Urothelium cell line (cell line): ENCODE results near the gene TSSK6.

Source experiments
- DNase-seq: peaks from one replicate; pipeline ENCODE4 v3.0.0; 2011; ENCODE audit warnings: low spot score, mixed read lengths
- FAIRE-seq: peaks from 2 replicates; lab custom pipeline; 2011; peaks lifted over from hg19 to GRCh38; lab: Jason Lieb, UNC

Gene TSSK6

DNA sequence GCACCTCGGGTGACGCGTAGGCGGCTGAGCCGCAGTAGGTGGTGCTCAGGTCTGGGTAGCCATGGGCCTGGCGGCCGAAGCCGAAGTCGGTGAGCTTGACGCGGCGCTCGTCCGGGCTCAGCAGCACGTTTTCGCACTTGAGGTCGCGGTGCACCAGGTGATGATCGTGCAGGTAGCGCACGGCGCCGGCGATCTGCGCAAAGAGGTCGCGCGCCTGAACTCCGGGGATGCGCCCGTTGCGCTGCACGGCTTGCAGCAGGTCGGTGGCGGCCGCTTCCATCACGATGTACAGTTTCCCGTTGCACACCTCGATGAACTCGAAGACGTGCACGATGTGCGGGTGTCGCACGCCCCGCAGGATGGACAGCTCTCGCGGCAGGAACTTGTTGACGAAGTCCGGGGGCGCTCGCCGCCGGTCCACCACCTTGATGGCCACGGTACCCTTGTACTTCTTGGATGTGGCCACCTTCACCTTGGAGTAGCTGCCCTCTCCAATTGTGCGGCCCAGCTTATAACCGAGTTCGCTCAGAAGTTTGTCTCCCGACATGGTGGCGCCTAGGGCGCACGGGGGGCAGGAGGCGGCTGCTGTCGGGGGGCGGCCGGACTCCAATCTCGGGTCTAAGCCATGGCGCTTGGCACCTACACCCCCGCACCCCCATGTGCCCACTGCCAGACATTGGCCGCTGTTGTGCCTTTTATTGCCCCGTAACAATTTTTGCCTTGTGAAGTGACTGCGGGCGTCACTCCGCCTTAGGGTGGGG lies at the start of gene TSSK6:
Gene TSSK6, minus strand, starts transcription at position 668 of the 761 bp plus-strand sequence. Its CDS starts 121 bp downstream, at position 547.
- DNase-seq (no peak), FAIRE-seq (no peak)

DNA sequence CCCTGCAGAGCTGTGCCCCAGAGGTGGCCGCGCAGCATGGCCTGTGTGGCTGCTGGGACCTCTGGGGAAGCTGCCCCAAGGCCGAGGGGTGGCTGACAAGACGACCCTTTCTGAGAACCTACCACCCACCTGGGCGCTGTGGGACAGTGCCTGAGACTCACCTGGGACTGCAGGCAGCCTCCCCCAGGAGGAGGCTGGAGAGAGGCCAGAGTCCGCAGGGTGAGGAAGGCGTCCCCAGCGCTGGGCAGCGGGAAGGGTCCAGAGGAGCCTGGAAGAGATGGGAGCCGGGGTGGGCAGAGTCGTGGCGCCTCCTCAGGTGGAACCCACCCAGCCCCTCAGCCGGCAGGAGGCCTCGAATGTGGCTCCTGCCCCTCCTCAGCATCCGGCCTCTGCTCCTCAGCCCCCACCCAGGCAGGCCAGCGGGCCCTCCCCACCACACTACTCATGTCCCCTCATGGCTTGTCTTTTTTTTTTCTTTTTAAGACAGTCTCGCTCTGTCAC lies 48.0 kb upstream of the TSSK6 start:
- FAIRE-seq = no peak

DNA sequence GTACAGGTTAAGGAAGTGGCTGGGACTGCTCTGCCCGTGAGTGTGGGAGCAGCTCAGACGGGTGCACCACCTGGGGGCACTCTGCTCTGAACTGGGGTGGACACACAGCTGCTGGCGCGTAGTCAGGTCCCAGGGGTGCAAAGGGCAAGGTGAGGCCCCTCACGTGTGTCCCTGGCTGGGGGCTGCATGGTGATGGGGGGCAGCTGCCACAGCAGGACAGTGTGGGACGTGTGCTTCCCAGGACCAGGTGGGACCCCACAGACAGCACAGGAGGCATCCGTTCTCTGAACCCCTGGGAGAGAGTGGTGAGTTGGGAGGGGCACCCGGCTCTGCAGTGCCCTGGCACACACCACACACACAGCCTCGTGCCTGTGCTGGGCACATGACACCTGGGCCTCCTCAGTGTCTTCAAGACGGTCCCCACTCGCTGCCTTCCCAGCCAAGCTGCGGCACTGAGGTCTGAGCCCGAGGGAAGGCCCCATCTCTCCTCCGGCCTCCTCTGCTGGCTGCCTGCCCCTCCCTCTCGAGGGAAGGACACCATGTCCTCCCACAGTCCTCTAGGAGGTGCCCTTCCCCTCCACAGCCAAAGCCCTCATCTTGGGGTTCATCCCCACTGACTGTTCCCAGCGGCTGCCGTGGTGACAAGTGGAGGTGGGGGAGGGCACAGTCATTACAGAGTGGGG lies 47.5 kb upstream of the TSSK6 start:
- DNase-seq (no peak), FAIRE-seq (no peak)

More for the DNA sequence above, 48.0 kb upstream of the TSSK6 start:
- no peak for DNase-seq

DNA sequence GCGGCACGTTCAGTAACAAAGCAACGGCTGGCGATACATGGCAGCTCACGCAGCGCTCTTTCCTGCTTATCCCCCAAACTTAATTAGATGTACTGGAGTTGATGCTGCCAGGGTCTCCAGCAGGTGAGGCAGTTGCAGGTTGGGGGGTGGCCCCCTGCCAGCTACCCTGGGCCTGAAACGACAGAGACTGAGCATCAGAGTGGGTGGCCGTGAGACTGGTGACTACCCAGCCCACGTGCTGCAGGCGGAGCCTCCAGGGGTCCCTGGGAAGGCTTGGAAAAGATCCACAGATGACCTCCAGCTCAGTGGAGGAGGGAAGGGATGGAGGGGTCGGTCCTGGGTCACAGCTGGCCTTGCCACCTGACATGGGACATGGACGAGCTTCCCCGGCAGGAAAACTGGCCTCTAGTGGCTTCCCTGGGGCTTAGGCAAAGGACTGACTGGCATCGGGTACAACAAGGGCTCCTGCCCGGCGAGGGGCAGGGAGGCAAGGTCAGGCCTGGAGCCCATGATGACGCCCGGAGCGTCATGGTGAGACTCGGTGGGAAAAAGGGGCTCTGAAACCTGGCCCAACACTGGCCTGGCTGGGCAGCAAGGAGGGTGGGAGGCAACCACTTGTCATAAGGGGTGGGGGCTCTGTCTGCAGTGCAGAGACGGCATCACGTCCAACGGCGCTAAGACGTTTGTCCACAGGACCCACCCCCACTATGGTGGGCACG lies 46.8 kb upstream of the TSSK6 start:
- DNase-seq = no peak
- FAIRE-seq = no peak

DNA sequence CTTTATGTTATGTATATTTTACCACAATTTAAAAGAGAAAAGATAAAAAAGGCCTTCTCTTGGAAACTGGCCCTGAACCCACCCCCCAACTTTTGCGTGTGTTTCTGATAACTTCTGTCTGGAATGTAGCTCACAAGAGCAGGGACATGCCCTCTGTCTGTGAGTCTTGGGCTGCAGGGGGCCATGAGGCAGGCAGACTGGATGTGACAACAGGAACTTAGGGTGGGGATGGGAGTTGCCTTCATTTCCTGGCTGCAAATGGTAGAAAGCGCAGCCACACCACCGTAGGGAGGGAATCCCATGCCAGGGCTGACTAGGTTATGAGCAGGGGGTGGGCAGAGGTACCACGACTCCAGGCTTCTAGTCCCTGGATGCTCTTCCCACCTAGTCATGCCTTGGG lies 44.6 kb upstream of the TSSK6 start:
- DNase-seq (no peak), FAIRE-seq (no peak)

DNA sequence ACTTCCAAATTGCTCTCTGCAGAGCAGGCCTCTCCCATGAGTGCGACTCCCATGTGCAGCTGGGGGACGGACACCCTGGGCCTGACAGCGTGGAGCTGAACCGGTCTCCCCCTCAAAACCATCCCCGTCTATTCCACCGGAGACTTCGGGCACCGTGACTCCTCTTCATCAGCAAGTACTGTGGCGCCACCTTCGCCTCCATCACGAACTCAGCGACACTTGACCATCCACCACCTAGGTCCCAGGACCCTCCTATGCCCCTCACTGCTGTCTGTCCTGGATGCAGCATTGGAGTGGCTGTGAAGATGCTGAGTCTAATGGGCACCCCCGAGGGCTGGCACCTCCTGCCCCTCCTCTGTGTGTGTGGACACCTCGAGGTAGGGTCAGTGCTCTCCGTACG lies 43.3 kb upstream of the TSSK6 start:
- no peak for DNase-seq
- no peak for FAIRE-seq

DNA sequence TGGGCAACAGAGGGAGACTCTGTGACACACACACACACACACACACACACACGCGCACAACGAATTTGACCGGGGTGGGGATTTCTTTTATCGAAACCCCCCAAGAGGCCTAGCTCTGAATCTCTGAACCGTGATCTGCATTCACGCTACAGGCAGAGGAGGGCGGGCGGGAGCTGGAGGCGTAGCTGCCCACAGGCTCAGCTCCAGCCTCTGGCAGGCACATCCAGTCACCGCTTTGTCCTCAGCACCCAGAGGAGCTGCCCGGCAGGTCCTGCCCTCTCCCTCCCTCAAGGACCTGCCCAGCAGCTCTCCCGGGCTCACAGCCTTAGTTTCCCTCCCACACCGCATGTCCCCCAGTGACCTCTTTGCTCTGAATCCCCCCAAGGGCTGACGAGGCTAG lies 42.7 kb upstream of the TSSK6 start:
- FAIRE-seq = no peak

DNA sequence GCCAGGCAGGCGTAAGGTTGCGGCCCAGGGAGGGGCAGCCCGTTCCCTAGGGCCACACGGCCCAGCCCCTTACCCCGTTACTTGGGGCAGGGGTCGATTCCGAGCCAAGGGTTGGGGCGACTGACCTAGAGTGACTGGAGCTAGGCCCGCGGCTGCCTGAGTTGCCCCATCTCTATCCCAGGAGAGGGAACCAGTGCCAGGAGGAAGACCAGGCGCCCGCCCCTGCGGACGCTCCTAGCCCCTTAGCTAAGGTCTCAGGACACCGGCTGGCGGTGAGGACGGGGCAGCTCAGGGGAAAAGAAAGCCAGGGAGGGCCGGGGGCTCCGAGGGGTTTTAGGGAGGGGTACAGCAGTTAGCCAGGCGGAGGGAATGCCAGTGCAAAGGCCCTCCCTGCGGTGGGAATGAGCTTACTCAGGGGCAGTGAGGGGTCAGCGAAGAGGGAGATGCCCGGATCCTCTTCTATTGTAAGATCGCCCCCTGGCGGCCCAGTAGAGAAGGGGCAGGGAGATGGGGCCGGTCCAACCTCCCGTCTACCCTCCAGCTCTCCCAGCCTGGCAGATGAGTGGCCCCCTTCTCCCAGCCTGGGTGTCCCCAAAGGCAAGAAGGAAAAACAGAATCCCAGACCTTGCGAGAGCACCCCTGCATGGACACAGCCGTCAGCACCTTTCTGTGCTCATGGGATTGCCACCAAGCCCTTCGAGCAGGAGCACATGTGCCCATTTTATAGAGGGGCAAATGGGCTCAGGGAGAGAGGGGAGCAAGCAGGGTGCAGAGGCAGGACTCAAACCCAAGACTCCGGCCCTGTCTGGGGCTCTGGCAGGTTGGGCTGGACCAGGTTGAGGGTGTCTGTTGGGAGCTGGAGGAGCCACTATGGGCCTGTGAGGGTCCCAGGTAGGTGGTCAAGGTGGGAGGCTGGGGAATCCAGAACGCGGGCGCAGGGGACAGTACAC lies 39.0 kb upstream of the TSSK6 start:
- DNase-seq (peak; percentile 40), FAIRE-seq (no peak)

More for the DNA sequence above, 42.7 kb upstream of the TSSK6 start:
- DNase-seq = no peak

DNA sequence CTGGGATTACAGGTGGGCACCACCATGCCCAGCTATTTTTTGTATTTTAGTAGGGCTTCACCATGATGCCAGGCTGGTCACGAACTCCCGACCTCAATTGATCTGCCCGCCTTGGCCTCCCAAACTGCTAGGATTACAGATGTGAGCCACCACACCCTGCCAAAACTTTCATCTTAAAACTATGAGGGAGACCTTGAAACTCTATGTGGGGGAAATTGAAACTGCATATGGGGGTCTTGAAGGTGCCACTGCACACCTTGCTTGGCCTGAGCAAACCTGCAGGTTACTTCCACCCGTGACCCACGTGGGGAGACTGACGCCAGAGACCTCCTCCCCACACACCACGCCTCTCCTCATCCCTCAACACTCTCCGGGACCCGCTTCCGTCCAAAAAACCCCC lies 38.3 kb upstream of the TSSK6 start:
- DNase-seq (no peak), FAIRE-seq (no peak)

DNA sequence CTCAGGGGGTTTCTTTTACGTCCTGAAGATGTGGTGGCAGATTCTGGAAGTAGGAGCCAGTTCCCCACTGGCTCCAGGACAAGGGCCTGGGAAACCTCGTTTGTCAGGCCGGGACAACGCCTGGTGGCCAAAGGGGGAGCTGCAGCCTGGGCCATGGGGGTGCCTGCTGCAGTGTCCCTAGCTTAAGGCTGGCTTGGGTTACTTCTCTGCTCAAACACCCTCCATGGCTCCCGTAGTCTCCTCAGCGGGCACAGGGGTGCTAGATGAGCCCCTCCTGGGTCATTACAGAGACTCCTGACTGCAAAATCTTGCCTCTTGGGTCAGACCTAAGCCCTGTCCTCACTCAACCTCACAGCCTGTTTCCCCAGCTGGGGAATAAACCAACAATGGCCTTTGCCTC lies 37.5 kb upstream of the TSSK6 start:
- DNase-seq (peak; percentile 29), FAIRE-seq (no peak)

DNA sequence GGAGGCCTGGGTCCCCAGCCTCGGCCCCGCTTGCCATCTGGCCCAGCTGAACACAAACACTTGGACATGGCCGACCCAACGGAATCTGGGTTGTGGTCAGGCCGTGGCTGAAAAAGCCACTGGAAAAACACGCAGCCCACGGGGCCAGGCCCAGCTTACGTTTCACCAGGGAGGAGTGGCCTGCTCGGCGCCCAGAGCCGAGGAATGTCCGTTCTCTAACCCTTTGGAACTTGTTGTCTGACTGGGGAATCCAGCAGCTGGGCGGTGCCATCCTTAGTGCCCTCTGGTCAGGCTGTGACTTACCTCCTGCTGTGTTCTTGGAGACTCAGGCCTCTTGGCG lies 36.5 kb upstream of the TSSK6 start:
- DNase-seq (no peak), FAIRE-seq (no peak)

DNA sequence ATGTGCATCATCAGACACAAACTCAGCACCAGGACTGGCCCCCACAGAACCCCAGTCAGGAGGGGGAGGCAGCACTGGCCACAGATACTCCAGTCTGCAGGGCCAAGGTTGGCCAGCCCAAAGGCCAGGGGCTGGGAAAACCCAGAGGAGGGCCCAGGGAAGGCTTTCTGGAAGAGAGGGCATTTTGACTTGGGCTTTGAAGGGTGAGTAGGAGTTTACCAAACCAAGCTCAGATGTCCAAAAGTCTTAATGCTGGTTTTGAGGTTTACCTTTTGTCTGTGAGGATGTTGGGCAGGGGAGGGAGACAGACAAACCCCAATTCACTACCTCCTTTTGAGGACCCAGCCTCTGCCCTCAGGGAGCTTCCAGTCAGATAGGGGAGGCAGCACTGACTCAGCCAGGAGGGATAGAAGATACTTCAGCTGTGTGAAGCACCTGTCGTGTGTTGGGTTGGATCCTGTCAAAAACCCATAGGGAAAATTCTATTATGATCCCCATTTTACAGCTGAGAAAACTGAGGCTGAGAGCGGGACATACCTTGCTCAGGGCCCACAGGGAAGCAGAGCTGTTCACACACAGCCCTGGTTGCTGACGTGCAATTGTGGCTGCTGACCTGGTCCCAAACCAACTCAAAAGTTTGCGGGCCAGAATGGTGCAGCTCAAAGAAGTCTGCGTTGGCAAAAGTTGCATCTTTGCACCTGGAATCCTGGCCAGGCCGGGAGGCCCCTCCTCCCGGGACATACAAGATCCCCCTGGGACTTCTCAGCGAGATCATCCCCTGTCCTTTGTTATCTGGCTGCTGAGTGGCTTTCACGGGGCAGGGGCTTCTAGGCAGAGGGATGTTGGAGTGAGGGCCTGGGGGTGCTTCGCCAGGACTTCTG lies 35.9 kb upstream of the TSSK6 start:
- DNase-seq = no peak
- no peak for FAIRE-seq

DNA sequence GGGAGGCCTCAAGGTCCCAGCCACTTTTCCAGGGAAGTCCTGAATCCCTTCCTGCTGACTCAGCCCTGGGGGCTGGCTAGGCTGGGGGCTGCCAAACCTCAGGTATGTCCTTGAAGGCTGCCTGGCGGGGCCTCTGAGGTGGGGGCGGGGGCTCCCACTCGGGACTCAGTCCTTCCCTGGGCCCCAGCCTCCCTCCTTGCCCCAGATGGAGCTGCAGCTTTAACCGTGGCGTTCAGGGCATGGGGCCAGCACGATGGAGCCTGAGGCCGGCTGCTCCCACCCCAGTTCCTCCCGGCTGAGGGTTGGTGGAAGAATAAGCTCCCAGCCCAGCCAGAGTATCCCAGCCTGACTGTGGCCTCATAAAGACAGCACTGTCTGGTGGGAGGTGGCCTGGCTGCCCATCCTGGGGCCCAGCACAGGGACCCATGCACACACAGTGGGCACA lies 35.2 kb upstream of the TSSK6 start:
- no peak for FAIRE-seq

DNA sequence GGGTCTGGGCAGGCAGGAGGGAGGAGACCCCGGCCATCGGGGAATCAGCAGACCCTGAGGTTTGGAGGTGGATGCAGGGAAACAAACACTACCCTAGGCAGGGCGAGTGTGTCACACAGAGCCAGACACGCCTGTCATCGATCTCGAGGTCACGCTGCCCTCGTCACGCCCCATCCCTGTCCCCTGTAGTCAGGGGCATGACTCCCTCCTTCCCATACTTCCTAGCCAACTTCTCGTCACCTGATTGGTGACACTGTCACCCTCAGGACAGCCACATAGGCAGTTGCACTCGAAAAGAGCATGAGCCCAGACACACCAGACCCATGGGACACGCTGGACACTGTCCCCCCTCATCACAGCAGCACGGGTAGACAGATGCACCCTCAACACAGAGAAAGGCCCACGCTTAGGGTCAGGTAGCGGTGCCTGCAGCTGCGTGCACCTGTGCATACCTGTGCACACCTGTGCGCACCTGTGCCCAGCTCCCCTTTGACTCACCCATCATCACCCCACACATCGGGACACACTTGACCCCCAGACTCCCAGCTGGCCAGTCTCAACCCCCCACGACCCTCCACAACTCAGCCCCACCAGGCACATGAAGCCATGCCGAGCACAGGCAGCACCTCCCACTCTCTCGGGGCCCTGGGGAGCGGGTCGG lies 34.6 kb upstream of the TSSK6 start:
- DNase-seq (no peak), FAIRE-seq (no peak)

More for the DNA sequence above, 35.2 kb upstream of the TSSK6 start:
- DNase-seq = peak; percentile 51

DNA sequence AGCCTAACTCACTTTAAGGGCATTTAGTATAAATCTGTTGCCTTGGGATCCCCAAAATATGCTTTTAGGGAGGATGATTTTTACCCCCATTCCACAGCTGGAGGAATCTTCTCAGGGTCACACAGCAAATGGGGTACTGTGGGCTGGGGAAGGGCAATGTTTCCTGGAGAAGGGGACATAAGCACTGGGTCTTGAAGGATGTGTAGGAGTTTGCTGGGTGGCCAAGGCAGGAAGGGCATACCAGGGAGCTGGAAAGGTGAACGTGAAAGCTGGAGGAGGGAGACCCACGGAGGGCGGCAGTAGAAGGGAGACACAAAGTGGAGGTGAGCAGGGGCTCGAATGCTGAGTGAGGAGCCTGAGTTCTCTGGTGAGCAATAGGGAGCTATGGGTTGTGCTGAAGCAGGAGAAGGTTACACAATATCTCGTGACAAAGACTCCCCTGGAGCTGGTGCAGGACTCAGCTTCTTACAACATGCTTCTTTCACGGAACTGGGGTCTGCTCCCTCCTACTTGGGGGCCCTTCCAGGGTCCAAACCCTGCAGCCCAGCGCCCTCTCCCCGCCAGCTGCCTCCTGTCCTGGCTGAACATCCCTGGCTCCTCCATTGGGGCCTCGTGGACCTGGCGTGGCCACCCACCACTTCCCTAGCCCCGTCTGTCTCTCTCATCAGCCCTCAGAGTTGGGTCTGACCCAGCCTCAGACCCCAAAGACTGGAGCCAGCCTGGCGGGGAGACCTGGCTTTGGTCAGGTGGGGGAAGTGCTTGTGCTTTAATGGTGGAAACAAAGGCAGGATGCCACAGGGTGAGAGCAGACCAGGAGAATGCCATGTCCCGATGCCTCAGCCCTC lies 33.8 kb upstream of the TSSK6 start:
- DNase-seq (no peak), FAIRE-seq (no peak)

DNA sequence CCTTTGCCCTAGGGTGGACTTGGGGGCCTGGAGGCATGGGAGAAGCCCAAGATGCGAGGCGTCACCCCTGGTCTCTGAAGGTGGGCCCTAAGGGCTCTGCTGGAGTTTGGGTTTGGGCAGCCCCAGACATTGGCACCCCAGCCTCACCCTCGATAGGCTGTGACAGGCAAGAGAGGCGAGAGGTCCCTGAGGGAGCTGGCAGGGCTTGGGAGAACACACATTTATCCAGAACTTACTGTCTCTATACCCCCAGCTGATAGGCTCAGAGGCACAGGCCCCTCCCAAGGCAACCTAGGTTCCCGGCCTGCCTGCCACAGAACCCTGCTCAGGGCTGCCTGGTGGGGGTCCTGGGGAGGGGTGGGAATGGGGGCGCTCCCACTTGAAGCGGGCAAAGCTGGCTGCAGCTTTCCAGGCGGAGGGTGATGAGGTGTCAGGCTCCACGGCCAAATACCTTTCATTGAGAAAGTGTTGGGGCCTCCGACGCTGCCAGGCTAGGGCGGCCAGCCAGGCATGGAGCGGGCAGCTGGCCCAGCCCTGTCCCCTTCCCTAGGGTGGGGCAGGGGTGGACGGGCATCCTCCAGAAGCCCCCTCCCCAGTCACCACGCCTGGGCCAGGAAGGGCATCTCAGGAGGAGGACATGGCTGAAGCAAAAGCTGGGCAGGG lies 32.5 kb upstream of the TSSK6 start:
- DNase-seq (no peak), FAIRE-seq (no peak)

DNA sequence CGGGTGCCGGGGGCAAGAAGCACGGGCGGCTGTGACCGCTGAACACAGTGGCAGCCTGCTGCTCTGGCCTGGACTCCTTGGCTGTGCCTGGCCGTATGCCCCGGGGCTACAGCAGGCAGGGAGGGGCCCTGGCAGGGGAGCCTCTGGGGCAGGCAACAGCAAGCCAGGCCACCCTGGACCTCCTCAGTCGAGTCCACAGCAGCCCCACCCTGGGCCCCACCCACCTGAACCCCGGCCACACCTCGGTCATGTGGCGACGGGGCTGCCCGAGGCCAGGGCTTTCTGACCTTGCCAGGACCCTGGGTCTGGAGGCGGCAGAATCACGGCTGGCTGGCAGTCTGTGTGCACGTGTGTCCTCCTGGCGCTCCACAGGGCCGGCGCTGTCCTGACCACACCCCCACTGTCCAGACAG lies 31.4 kb upstream of the TSSK6 start:
- FAIRE-seq = no peak
- DNase-seq = no peak

DNA sequence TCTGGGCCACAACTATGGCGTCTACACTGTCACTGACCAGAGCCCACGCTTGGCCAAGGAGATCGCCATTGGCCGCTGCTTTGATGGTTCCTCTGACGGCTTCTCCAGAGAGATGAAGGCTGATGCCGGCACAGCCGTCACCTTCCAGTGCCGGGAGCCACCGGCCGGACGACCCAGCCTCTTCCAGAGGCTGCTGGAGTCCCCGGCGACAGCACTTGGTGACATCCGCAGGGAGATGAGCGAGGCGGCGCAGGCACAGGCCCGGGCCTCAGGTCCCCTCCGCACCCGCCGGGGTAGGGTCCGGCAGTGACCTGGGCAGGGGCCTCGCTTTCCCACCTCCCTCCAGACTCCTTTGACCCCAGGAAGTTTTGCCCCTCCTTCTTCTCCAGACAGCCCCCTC lies 30.4 kb upstream of the TSSK6 start:
- no peak for FAIRE-seq
- no peak for DNase-seq
